Lower leg skin (tissue), 4 donors: Measurements from ENCODE around the gene TSHZ2. TPM values are rescaled to one million over a fixed set of nuclear protein-coding genes. Genes with fewer than 3 reads are reported as not detected.

Experiments used
- DNase-seq, 2 donors: peaks; one replicate each; pipeline ENCODE4 v3.0.0-alpha.2; 2019; ENCODE audit warnings: low spot score in 2 of 2
- H3K4me3 ChIP-seq: fragments of 200-600 bp; sonication (generic); 2 replicates; pipeline ENCODE4 v1.5.1; 2017; ENCODE audit warnings: mild to moderate bottlenecking, low read depth; ENCODE audit not compliant: poor library complexity, severe bottlenecking
- POLR2A ChIP-seq, 2 donors: fragments of 450-650 bp; IDR thresholded peaks; one replicate each; pipeline ENCODE4 v1.6.1; 2016 to 2017; ENCODE audit warnings: antibody characterized with exemption in 2 of 2, mild to moderate bottlenecking in 1 of 2, moderate library complexity in 1 of 2
- WGBS, 2 donors: methylation state at CpG; one replicate each; pipeline ENCODE4 v1.1.5; 2018; 5-methylcytosine and 5-hydroxymethylcytosine counted together
- intact Hi-C: fragments of 100-400 bp; cut with DNase I; formaldehyde crosslinking; loops from one replicate; pipeline ENCODE4 v1.15.0; 2023; ENCODE audit warnings: low total_unique reads
- total RNA-seq, 4 donors: library from RNA; depleted of rRNA; stranded (reverse); fragments of >200 nt; gene quantifications; one replicate each; pipeline ENCODE4 v1.1.0, GENCODE V29; 2016
- TF ChIP-seq, protein P1 (sequence below), 3 donors: fragments of 450-650 bp; IDR thresholded peaks; one replicate each; pipeline ENCODE4 v1.5.1; 2016; ENCODE audit warnings: antibody characterized with exemption in 3 of 3, mild to moderate bottlenecking in 3 of 3, moderate library complexity in 2 of 3

The TSHZ2 gene
- total RNA-seq, 4 donors from 2014 or later, result 8.1 to 25.7 (median 10.5) TPM

GRCh38 chr20:53395188-53395923, 423.2 kb downstream of the TSHZ2 start:
- intact Hi-C loops, result no loop called here
- no peak for TF ChIP-seq POLR2A (IDR thresholded peaks at IDR 0.05)
- 53 to 54% methylated on average over 5 of the region's 5 CpGs for WGBS, 2 donors
- DNase-seq, result no peak
- no peak overlapping the region for H3K4me3 ChIP-seq

GRCh38 chr20:53399083-53399482, 426.9 kb downstream of the TSHZ2 start:
- 84 to 92% methylated on average over 7 of the region's 7 CpGs for WGBS, 2 donors
- no peak overlapping the region for H3K4me3 ChIP-seq
- no peak for DNase-seq
- TF ChIP-seq POLR2A (IDR thresholded peaks at IDR 0.05), result no peak
- TF ChIP-seq, protein P1, sequence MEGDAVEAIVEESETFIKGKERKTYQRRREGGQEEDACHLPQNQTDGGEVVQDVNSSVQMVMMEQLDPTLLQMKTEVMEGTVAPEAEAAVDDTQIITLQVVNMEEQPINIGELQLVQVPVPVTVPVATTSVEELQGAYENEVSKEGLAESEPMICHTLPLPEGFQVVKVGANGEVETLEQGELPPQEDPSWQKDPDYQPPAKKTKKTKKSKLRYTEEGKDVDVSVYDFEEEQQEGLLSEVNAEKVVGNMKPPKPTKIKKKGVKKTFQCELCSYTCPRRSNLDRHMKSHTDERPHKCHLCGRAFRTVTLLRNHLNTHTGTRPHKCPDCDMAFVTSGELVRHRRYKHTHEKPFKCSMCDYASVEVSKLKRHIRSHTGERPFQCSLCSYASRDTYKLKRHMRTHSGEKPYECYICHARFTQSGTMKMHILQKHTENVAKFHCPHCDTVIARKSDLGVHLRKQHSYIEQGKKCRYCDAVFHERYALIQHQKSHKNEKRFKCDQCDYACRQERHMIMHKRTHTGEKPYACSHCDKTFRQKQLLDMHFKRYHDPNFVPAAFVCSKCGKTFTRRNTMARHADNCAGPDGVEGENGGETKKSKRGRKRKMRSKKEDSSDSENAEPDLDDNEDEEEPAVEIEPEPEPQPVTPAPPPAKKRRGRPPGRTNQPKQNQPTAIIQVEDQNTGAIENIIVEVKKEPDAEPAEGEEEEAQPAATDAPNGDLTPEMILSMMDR (IDR thresholded peaks at IDR 0.05), result no peak
- intact Hi-C loops, result no loop called here

DNA sequence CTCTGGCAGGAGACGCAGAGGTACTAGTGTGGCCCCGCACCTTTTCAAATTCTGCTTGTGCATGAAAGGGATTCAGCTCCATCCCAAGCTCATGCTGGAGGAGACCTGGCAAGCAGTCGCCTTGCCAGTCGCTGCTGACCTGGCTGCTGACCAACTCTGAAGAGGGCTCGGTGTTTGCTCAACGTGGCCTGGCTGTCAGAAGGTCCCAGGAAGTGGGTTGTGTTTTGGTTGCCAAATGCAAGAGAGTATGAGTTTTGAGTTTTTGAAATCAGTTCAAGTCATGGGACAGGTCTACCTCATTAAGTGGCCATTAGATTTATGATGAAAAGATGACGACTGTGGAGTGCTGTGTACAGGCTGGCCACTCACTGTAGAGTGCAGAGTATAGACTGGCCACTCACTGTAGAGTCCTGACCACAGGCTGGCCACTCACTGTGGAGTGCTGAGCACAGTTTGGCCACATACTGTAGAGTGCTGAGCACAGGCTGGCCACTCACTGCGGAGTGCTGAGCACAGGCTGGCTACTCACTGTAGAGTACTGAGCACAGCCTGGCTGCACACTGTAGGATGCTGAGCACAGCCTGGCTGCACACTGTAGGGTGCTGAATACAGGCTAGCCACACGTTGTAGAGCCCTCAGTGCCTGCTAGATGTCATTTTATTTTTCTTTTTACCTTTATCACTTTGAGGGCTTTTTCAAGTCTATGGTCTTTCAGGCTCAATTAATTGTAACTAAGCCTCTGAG, 427.6 kb downstream of the TSHZ2 start:
- H3K4me3 ChIP-seq, result no peak overlapping the region
- TF ChIP-seq, protein P1 (IDR thresholded peaks at IDR 0.05), result no peak
- no peak for TF ChIP-seq POLR2A (IDR thresholded peaks at IDR 0.05)
- WGBS, 2 donors, result 70 to 83% methylated on average over 9 of the region's 9 CpGs
- intact Hi-C loops, result no loop called here
- no peak for DNase-seq

DNA sequence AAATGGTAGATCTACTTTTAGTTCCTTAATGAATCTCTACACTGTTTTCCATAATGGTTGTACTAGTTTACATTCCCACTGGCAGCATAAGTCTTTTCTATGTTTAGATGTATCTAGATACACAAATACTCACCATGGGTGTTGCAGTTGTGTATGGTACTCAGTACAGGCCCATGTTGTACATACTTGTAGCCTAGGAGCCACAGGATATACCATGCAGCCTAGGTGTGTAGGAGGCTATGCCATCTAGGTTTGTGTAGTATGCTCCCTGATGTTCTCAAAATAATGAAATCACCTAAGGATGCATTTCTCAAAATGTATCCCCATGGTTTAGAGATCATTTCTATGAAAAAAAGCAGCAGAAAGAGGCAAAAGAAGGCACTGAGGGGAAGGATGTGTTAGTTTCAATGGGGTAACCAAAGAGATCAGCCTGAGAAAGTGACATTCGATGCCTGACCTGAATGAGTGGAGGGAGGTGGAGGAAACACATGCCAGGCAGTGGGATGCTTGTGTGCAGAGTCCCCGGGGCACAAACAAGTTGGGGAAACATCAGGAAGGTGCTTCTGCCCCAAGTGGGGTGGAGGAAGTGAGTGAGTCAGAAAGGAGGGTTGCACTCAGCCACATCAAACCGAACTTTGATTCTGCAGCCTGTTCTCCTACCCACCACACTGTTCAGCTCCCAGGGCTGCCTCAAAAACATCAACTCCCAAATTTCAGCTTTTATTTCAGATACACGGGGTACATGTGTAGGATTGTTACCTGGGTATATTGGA, 430.3 kb downstream of the TSHZ2 start:
- no peak for DNase-seq
- no peak overlapping the region for H3K4me3 ChIP-seq
- intact Hi-C loops, result no loop called here
- TF ChIP-seq, protein P1 (IDR thresholded peaks at IDR 0.05), result no peak
- no peak for TF ChIP-seq POLR2A (IDR thresholded peaks at IDR 0.05)
- 79 to 91% methylated on average over 4 of the region's 4 CpGs for WGBS, 2 donors

- 95 to 98% methylated on average over 5 of the region's 5 CpGs for WGBS, 2 donors
- intact Hi-C loops, result no loop called here
- H3K4me3 ChIP-seq, result no peak overlapping the region
- TF ChIP-seq, protein P1 (IDR thresholded peaks at IDR 0.05), result no peak
- TF ChIP-seq POLR2A (IDR thresholded peaks at IDR 0.05), result no peak
- DNase-seq, result no peak
These were observed 430.9 kb downstream of the TSHZ2 start for GRCh38 chr20:53403029-53403428.

DNA sequence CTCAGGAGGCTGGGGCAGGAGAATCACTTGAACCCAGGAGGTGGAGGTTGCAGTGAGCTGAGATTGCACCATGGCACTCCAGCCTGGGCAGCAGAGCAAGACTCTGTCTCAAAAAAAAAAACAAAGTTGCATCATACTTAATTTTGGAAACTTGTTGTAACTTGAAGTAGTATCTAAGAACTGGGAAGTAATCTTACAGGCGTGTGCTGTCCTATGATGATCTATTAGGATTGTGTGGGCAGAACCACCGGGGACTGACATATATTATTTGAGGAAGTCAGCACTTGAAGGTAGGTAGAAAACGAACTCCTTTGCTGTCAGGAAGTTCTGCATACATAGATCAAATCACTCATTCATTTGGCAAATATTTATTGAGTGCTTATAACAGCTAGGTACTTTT, 433.0 kb downstream of the TSHZ2 start:
- no peak for TF ChIP-seq POLR2A (IDR thresholded peaks at IDR 0.05)
- TF ChIP-seq, protein P1 (IDR thresholded peaks at IDR 0.05), result no peak
- intact Hi-C loops, result no loop called here
- no peak for DNase-seq
- H3K4me3 ChIP-seq, result no peak overlapping the region
- 33 to 51% methylated on average over 3 of the region's 3 CpGs for WGBS, 2 donors
